Measurements from ENCODE around the gene KLHL22.
"Not testable (repeated sequence)": the region's sequence is repeated elsewhere in the genome, so short reads cannot be mapped to it uniquely, and the experiment has no call there.

Gene KLHL22

GRCh38 chr22:20466659-20467379, 28.8 kb downstream of the KLHL22 start:
- DNase-seq = no peak

DNA sequence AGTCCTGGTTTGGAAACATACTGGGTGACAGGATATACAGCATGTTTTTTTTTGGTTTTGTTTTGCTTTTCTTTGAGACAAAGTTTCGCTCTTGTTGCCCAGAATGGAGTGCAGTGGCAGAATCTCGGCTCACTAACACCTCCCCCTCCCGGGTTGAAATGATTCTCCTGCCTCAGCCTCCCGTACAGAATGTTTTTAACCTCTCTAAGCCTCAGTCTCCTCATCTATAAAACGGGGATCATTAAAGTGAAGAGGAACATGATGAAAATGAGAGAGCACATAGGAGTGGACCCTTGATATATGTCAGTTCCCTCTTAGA, 29.9 kb downstream of the KLHL22 start:
- no peak for DNase-seq

DNA sequence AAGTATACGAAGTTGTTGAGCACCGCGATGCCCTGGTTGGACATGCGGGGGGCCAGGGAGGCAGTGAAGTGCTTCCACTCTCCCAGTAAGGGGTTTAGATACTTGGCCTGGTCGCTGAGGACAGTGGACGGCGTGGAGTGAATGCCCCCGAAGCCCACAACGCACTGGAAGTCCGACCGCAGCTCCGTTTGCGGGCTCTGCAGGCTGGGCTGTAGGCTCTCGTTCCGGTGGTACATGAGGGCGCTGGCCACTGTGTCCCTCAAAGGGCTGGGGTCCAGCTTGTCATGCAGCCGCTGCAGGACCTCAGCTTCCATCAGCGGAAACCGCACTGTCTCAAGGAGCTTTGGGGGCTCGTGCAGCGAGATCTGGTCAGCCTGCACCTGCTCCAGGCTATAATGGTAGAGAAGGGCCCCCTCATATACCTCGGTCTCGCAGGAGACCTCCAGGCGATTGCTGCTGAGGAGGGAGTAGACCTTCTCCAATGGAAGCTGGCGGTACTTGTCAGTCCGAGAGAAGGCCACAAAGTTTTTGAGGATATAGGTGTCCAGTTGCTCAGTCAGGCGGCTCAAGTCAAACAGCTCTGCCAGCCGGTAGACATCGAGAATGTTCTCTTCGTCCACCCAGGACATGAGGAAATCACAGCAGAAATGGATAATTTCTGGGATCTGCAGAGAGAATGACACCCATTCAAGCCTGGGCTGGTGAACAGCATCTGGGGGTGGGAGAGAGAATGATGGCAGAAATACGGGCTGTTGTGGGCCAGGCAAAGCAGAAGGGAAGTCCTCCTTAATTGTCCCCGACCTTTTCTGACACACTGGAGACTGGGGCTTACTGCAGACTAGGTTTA, 30.5 kb downstream of the KLHL22 start:
- DNase-seq = no peak

DNA sequence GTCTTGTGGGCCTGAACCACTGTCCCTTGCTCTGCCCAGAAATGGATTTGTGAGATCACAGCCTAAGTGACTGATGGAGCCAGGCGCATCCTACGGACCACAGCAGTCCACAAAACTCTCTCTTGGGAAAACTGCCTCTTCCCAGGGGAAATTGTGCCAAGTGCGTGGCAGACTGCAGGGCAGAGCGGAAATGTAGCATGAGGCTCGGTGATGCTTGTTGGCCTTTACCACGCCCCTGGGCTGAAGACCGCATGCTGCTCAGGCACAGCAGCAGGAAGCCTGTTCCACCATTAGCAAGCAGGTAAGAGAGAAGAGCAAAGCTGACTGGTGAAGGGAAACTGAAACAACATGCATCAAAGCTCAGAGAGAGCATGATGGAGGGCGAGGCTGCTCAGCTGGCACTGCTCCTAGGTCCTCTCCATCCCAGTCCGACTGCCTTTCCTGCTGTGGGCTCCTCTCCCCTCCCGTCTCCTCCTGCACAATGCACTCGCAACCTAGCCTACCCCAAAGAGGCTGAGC, 31.4 kb downstream of the KLHL22 start:
- no peak for DNase-seq

DNA sequence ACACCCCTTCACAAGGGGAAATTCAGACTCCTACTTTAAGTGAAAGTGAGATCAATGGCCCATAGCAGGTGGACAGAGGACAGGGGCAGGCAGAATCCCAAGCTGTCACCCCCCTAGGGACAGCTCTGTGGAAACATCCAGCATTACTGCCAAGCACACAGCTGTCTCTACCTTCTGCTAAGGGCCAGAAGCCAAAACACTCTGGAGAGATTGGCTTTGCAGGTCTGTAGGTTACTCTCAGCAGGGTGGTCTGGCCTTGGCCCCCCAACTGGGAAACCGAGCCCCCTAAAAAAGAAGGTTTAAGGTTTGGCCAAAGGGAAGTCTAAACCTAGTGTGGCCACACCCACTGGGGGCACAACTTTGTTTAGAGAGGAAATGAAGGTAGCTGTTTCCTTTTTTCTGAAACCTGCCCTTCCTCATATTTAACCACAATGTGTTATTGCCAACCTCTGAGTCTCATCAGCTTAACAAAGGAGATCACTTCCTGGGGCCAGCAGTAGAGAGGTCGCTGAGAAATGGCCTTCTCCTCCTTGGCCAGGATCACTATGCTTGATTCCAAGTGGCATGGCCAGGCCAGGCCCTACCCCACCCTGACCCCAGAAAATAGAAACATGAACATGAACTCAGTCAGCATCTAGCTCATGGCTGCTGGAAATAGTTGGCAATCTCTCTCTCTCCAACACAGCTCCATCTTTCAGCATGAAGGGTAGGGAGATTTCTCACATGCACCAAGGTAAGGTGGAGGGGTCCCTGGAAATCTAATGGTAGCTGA, 32.1 kb downstream of the KLHL22 start:
- DNase-seq = no peak

GRCh38 chr22:20459862-20460261, 35.7 kb downstream of the KLHL22 start:
- no peak for DNase-seq

DNA sequence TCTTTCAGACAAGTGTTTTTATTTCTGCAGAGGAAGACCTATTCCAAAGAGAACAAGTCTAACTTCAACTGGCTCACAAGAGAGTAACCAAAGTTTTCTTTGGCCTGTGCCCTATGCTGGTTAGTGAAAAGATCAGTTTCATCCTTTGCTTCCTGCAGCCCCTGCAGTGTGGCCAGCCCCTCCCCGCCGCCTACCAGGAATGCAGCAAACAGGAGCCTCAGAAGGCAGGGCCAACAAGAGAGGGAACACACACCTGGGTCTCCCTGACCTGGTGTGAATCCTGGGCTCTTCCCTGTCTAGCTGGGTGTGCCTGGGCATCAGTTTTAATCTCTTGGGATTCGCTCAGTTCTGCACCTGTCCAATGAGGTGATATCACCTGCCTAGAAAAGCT, 36.4 kb downstream of the KLHL22 start:
- no peak for DNase-seq

DNA sequence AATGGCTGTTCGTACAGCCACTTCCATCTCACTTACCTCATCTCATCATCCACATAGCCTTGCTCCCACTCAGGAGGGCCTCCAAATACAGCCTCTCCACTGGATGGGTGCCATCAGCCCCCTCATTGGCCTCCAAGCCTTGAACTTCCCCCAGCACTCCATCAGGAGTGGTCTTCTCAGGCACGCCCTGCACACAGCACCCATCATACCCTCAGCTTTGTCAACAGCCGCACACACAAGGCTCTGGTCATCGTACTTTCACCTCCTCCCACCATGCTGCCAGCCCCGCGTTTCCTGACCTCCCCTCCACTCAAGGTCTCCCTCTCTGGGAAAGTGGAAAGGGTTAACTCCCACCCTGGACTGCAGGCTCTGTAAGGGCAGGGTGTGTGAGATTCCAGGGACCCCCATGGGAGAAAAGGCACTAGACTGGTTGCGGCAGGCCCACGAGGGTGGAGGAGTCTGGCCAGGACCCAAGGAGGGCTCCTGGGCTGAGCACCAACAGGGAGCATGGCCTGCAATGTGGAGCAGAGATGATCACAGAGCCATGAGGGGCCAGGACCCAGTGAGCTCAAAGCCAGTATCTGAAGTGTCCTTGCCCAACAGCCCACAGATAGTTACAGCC, 37.0 kb downstream of the KLHL22 start:
- DNase-seq = no peak

DNA sequence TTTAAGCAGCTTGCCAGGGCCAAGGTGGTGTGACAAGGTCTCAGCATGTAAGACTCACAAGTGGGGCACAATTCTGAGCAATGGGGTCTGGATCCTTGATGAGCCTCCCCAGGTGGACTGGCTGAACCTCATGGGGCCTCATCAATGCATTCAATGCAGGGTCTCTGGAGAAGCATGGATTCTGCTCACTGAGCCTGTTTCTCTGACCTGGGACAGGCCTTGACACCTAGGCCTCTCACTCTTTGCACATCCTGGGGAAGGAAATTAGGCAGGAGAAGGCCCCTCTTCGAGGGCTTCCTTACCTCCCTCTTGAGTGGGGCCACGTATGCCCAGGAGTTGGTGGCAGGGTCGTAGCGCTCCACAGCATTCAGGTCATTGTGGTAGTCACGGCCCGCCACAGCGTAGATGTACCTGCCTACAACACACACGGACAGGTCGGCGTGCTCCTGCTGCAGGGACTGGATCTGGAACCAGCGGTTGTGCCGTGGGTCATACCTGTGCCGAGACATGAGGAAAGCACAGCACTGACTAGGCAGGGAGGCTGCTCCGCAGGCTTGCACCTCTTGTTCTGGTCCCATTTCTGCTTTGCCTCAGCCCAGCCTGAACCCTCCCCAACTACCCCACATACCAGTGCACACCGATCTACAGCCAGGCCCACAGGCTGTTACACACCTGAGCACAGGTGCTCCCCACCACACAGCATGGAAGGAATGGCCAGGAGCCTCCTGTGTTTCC, 37.9 kb downstream of the KLHL22 start:
- no peak for DNase-seq

GRCh38 chr22:20456722-20457076, 38.9 kb downstream of the KLHL22 start:
- no peak for DNase-seq

GRCh38 chr22:20456064-20456721, 39.4 kb downstream of the KLHL22 start:
- DNase-seq = peak; percentile 81

GRCh38 chr22:20455709-20456063, 39.9 kb downstream of the KLHL22 start:
- peak; percentile 28 for DNase-seq

GRCh38 chr22:20453222-20453621, 42.4 kb downstream of the KLHL22 start:
- DNase-seq = no peak

GRCh38 chr22:20451920-20452319, 43.7 kb downstream of the KLHL22 start:
- no peak for DNase-seq

DNA sequence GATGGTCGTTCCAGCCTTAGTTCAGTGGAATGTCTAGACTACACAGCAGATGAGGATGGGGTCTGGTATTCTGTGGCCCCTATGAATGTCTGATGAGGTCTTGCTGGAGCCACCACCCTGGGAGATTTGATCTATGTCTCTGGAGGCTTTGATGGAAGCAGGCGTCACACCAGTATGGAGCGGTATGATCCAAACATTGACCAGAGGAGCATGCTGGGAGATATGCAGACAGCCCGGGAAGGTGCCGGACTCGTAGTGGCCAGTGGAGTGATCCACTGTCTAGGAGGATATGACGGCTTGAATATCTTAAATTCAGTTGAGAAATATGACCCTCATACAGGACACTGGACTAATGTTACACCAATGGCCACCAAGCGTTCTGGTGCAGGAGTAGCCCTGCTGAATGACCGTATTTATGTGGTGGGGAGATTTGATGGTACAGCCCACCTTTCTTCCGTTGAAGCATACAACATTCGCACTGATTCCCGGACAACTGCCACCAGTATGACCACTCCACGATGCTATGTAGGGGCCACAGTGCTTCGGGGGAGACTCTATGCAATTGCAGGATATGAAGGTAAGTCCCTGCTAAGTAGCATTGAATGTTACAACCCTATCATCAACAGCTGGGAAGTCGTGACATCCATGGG, 44.3 kb downstream of the KLHL22 start:
- not testable (repeated sequence) for DNase-seq

DNA sequence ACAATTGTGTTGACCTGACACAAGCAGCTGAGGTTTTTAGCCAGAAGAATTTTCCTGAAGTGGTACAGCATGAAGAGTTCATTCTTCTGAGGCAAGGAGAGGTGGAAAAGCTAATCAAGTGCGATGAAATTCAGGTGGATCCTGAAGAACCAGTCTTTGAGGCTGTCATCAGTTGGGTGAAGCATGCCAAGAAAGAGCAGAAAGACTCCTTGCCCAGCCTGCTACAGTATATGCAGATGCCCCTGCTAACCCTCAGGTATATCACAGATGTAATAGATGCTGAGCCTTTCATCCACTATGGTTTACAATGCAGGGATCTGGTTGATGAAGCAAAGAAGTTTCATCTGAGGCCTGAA, 45.1 kb downstream of the KLHL22 start:
- DNase-seq = no peak

GRCh38 chr22:20449819-20450550, 45.6 kb downstream of the KLHL22 start:
- DNase-seq = no peak

GRCh38 chr22:20448630-20449029, 47.0 kb downstream of the KLHL22 start:
- no peak for DNase-seq

- no peak for DNase-seq
Measured at GRCh38 chr22:20446383-20446970, 49.1 kb downstream of the KLHL22 start.

DNA sequence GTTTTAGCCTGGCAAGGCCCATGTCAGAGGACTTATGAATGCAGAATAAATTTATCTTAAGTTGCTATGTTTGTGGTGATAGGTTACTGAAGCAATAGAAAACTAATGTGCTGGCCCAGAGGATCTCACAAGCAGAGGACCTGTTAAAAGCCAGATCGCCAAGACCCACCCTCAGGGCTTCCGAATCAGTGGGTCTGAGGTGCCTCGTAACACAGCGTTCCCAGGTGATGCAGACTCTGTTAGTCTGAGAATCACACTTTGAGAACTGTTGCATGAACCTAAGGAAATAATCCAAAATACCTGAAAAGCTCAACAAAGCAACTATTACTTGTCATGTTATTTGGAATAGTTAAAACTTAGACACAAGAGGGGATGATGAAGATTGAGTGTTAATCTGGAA, 51.3 kb downstream of the KLHL22 start:
- DNase-seq = no peak
